OCI-LY7 (cell line): ENCODE results near the gene ACE. TPM values are rescaled to one million over a fixed set of nuclear protein-coding genes. Genes with fewer than 3 reads are reported as not detected.

Source experiments
- BruUV-seq: library from RNA; stranded (reverse); fragments of 400-500 nt; replicated peaks from 2 replicates; lab custom pipeline; 2021; lab: Mats Ljungman, UMichigan
- CTCF ChIA-PET: fragments of 300-600 bp; sonication (Branson Sonifier 250); formaldehyde crosslinking; loops from one replicate; lab custom pipeline; 2022; ENCODE audit warnings: antibody characterized with exemption; ENCODE audit not compliant: unreplicated experiment; lab: Charles Lee
- POLR2A ChIA-PET: fragments of 300-600 bp; sonication (Branson Sonifier 250); formaldehyde crosslinking; loops from one replicate; lab custom pipeline; 2022; ENCODE audit warnings: antibody characterized with exemption; lab: Charles Lee
- DNase-seq: peaks from one replicate; pipeline ENCODE4 v3.0.0-alpha.2; 2015; ENCODE audit warnings: low spot score
- H2AFZ ChIP-seq: fragments of 200-600 bp; sonication (generic), shearing (Covaris generic); 2 replicates; pipeline ENCODE4 v1.6.1; 2014; ENCODE audit warnings: mild to moderate bottlenecking, antibody characterized with exemption, low read length, moderate library complexity
- H3K27ac ChIP-seq: fragments of 200-600 bp; sonication (generic); 2 replicates; pipeline ENCODE4 v1.5.1; 2014; ENCODE audit warnings: mixed run types, low read depth, mild to moderate bottlenecking, moderate library complexity, low read length, inconsistent platforms; ENCODE audit not compliant: poor library complexity, severe bottlenecking
- H3K36me3 ChIP-seq: fragments of 200-600 bp; sonication (generic); 2 replicates; pipeline ENCODE4 v1.6.1; 2014; ENCODE audit warnings: mild to moderate bottlenecking, antibody characterized with exemption, low read length, moderate library complexity, mixed read lengths; ENCODE audit not compliant: insufficient read depth
- H3K4me1 ChIP-seq: fragments of 200-600 bp; sonication (generic); 2 replicates; pipeline ENCODE4 v1.5.1; 2014; ENCODE audit warnings: mild to moderate bottlenecking, low read length; ENCODE audit not compliant: insufficient read depth, poor library complexity, severe bottlenecking
- H3K4me2 ChIP-seq: fragments of 200-600 bp; sonication (generic); 2 replicates; pipeline ENCODE4 v1.6.1; 2014; ENCODE audit warnings: mild to moderate bottlenecking, low read length
- H3K4me3 ChIP-seq: fragments of 200-600 bp; sonication (generic); 2 replicates; pipeline ENCODE4 v1.5.1; 2014; ENCODE audit warnings: mild to moderate bottlenecking, low read depth, low read length; ENCODE audit not compliant: poor library complexity, severe bottlenecking
- H3K79me2 ChIP-seq: fragments of 200-600 bp; sonication (generic); 2 replicates; pipeline ENCODE4 v1.6.1; 2016; ENCODE audit warnings: low read depth, mild to moderate bottlenecking, low read length, moderate library complexity, mixed read lengths; ENCODE audit not compliant: insufficient read depth
- H3K9me2 ChIP-seq: fragments of 200-600 bp; sonication (generic); 2 replicates; pipeline ENCODE4 v1.6.1; 2016; ENCODE audit warnings: mild to moderate bottlenecking, low read length, mixed read lengths; ENCODE audit not compliant: insufficient read depth
- H3K9me3 ChIP-seq: fragments of 200-600 bp; sonication (generic); 2 replicates; pipeline ENCODE4 v1.6.1; 2014; ENCODE audit warnings: mild to moderate bottlenecking, mixed run types, low read length, mixed read lengths
- H4K20me1 ChIP-seq: fragments of 200-600 bp; sonication (generic); 2 replicates; pipeline ENCODE4 v1.6.1; 2014; ENCODE audit warnings: mild to moderate bottlenecking, antibody characterized with exemption, low read length, moderate library complexity, mixed read lengths; ENCODE audit not compliant: insufficient read depth
- EZH2phosphoT487 ChIP-seq: fragments of 200-600 bp; sonication (generic); IDR thresholded peaks from 2 replicates; pipeline ENCODE4 v1.6.1; 2018; ENCODE audit warnings: low read depth, borderline replicate concordance, mild to moderate bottlenecking, mixed run types, antibody characterized with exemption, low read length, moderate library complexity, mixed read lengths
- intact Hi-C: fragments of 100-400 bp; cut with micrococcal nuclease; formaldehyde crosslinking; loops from one replicate; pipeline ENCODE4 v1.10.0; 2022; ENCODE audit not compliant: unreplicated experiment
- total RNA-seq, 2 experiments: library from RNA; depleted of rRNA in 1 of 2; stranded (reverse); fragments of >200 nt in 1 of 2; shearing (Covaris generic) in 1 of 2; gene quantifications; 2 replicates each; pipeline ENCODE4 v1.2.3, GENCODE V29; 2014 to 2022
- TF ChIP-seq, protein P1 (sequence below): fragments of 200-600 bp; sonication (generic); conservative IDR thresholded peaks from 2 replicates; pipeline ENCODE4 v1.5.1; 2014; ENCODE audit warnings: mild to moderate bottlenecking, antibody characterized with exemption, low read length, moderate library complexity, mixed read lengths

The ACE gene
- total RNA-seq, 2 experiments from 2014 or later, result 2.3 to 5.1 TPM

DNA sequence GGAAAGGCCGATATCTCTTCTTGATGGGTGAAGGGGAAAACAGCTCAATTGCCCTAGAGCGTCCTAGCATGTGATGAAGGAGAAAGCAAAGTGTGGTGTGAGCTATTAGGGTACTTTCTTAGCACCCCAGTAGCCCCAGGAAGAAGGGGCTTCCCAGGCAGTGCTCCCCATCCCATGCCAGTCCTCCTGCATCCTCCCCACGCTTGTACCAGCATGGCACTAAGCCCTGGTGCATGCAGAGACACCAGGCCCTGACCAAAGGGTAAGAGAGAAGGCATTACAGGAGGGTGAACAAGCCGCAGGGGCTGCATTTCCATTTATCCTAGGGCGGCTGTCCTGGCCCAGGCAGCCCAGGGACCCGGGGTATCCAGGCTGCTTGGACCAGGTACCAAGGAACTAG is 33.8 kb upstream of the ACE start:
- no peak for TF ChIP-seq EZH2phosphoT487
- TF ChIP-seq, protein P1, sequence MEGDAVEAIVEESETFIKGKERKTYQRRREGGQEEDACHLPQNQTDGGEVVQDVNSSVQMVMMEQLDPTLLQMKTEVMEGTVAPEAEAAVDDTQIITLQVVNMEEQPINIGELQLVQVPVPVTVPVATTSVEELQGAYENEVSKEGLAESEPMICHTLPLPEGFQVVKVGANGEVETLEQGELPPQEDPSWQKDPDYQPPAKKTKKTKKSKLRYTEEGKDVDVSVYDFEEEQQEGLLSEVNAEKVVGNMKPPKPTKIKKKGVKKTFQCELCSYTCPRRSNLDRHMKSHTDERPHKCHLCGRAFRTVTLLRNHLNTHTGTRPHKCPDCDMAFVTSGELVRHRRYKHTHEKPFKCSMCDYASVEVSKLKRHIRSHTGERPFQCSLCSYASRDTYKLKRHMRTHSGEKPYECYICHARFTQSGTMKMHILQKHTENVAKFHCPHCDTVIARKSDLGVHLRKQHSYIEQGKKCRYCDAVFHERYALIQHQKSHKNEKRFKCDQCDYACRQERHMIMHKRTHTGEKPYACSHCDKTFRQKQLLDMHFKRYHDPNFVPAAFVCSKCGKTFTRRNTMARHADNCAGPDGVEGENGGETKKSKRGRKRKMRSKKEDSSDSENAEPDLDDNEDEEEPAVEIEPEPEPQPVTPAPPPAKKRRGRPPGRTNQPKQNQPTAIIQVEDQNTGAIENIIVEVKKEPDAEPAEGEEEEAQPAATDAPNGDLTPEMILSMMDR, result no peak
- no TSS peak for BruUV-seq
- no peak overlapping the region for H3K4me3 ChIP-seq
- ChIA-PET POLR2A (no interaction called here), CTCF (no interaction called here)
- H2AFZ ChIP-seq, result no peak overlapping the region
- H3K9me3 ChIP-seq, result no peaks in the 10 kb centered on the region
- no peaks in the 10 kb centered on the region for H3K79me2 ChIP-seq
- H3K4me1 ChIP-seq, result peaks cover 7% of the 10 kb centered on the region
- H3K27ac ChIP-seq, result no peak overlapping the region
- DNase-seq, result no peak
- no peak overlapping the region for H3K4me2 ChIP-seq
- intact Hi-C loops, result loop anchor here (2.0 kb wide), 1 partner anchor 36 kb away; no protein-coding TSS in a partner anchor
- H3K36me3 ChIP-seq, result no peaks in the 10 kb centered on the region
- H4K20me1 ChIP-seq, result no peaks in the 10 kb centered on the region
- H3K9me2 ChIP-seq, result no peaks in the 10 kb centered on the region

DNA sequence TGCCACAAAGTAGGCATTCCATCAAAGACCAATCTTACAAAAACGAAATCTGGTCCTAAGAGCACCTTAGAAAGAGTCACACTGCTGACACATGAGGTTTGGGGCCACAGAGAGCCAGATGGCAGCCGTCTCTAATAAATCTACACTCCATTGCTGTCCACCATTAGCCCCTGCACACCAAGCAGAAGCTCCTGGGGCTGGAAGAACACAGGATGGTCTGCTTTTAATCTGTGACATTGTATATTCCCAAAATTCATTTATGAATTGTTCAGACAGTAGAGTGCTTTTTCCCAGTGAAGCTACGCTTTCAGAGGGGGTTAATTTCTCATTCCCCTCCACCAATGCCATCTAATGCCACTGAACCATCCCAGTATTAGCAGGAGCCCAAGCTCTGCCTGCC is 32.4 kb upstream of the ACE start:
- H3K36me3 ChIP-seq, result no peaks in the 10 kb centered on the region
- no peak overlapping the region for H2AFZ ChIP-seq
- no peak overlapping the region for H3K27ac ChIP-seq
- TF ChIP-seq, protein P1, result no peak
- TF ChIP-seq EZH2phosphoT487, result no peak
- ChIA-PET POLR2A (interaction anchor here (0.7 kb wide), 2 partner anchors 129 to 561 kb away, joined by 3 read pairs; no protein-coding TSS in a partner anchor), CTCF (interaction anchor here (0.7 kb wide), 1 partner anchor 164 kb away, joined by 4 read pairs; no protein-coding TSS in a partner anchor)
- H3K4me3 ChIP-seq, result no peak overlapping the region
- H4K20me1 ChIP-seq, result no peaks in the 10 kb centered on the region
- H3K4me1 ChIP-seq, result peaks cover 6% of the 10 kb centered on the region
- no peaks in the 10 kb centered on the region for H3K9me2 ChIP-seq
- no peaks in the 10 kb centered on the region for H3K79me2 ChIP-seq
- no TSS peak for BruUV-seq
- intact Hi-C loops, result no loop called here
- no peak overlapping the region for H3K4me2 ChIP-seq
- no peak for DNase-seq
- H3K9me3 ChIP-seq, result no peaks in the 10 kb centered on the region

DNA sequence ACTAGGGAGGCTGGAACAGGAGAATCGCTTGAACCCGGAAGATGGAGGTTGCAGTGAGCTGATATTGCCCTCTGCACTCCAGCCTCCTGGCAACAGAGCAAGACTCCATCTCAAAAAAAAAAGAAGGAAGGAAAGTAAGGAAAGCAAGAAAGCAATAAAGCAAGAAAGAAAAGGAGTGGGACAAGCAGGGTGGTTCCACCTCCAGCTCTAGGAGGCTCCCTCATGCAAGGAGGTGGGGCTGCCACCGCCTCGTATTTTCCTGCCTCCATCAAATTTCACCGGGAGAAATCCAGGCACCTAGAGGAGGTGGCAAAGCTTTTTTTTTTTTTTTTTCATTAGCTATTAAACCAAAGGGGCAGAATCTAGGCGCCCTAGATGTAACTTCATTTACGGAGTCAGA is 31.8 kb upstream of the ACE start:
- no peak for TF ChIP-seq EZH2phosphoT487
- TF ChIP-seq, protein P1, result no peak
- H3K9me3 ChIP-seq, result no peaks in the 10 kb centered on the region
- intact Hi-C loops, result no loop called here
- H3K9me2 ChIP-seq, result no peaks in the 10 kb centered on the region
- no peaks in the 10 kb centered on the region for H3K4me1 ChIP-seq
- BruUV-seq, result no TSS peak
- H3K27ac ChIP-seq, result no peak overlapping the region
- ChIA-PET CTCF (interaction anchor here (0.6 to 0.7 kb wide), 2 partner anchors 163 to 164 kb away, joined by 3 to 4 read pairs; no protein-coding TSS in a partner anchor), POLR2A (interaction anchor here (0.6 to 0.7 kb wide), 3 partner anchors 38 to 562 kb away, joined by 3 read pairs; no protein-coding TSS in a partner anchor)
- H3K79me2 ChIP-seq, result no peaks in the 10 kb centered on the region
- H4K20me1 ChIP-seq, result no peaks in the 10 kb centered on the region
- no peak overlapping the region for H3K4me2 ChIP-seq
- no peaks in the 10 kb centered on the region for H3K36me3 ChIP-seq
- H2AFZ ChIP-seq, result no peak overlapping the region
- no peak overlapping the region for H3K4me3 ChIP-seq
- no peak for DNase-seq
